Dedifferentiated amniotic fluid mesenchymal stem cell (primary cell): ENCODE data around the gene GJB4.
A peak's percentile ranks its signal among the peaks of the same experiment; 100 is the strongest.
"Not testable (repeated sequence)": the region's sequence is repeated elsewhere in the genome, so short reads cannot be mapped to it uniquely, and the experiment has no call there.

ENCODE experiments used
- DNase-seq: peaks from one replicate; pipeline ENCODE4 v3.0.0-alpha.2; 2016; ENCODE audit errors: extremely low spot score

Gene GJB4

DNA sequence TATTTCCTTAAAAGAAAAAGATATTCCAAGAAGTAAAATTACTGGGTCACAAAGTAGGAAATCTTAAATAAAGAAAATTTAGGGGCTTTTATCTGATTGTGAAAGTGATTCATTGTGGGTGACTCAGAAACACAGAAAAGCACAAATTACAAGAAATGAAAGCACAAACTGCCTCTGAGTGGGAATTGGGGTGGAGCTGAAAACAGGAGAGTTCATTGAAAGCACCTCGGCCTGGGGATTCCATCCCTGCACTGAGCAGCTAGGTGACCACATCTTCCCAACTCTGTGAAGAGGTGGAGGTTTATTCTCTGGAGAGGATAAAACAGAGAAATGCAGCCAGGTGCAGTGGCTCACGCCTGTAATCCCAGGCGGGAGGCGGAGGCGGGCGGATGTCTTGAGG lies 40.7 kb downstream of the GJB4 start:
- DNase-seq, result no peak

- DNase-seq, result no peak
Measured at GRCh38 chr1:34803770-34804169, 44.2 kb downstream of the GJB4 start.

- peak; percentile 51 for DNase-seq
Measured at GRCh38 chr1:34806396-34806795, 46.9 kb downstream of the GJB4 start.

DNA sequence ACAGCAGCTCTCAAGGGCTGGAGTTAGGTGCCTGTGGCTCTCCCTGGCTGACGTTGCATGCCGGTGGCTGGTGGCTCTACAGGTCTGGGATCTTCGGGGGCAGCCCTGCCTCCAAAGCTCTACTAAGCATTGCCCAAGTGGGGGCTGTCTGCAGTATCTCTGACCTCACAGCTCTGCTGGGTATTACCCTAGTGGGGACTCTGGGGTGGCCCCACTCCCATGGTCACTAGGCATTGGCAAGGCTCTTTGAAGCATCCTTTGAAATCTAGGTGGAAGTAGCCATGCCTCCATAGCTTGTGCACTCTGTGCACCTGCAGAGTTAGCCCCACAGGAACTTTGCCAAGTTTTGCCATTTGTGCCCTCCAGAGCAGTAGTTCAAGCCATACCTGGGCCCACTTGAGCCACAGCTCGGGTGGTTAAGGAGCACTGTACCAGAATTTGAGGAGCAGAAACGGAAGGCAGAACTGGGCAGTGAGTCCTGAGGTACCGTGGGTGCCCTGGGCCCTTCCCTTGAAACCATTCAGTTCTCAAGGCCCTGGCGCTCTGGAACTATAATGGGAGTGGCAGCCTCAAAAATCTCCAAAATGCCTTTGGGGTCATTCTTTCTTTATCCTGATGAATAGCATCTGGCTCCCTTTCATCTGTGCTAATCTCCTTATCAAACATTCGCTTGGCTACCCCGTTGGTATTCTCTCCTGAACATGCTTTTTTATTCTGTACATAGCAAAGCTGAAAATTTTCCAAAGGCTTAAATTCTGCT lies 48.7 kb downstream of the GJB4 start:
- no peak for DNase-seq

- not testable (repeated sequence) for DNase-seq
Measured at GRCh38 chr1:34810781-34811180, 51.2 kb downstream of the GJB4 start.
